Measurements from ENCODE around the gene PHF8.

- TF ChIP-seq CTCF (IDR thresholded peaks at IDR 0.05) = no peak
- no peak for TF ChIP-seq POLR2A (IDR thresholded peaks at IDR 0.05; ENCODE audit: low read depth)
- TF ChIP-seq POLR2AphosphoS5 (IDR thresholded peaks at IDR 0.05) = no peak
Observed at GRCh38 chrX:53984895-53985294, 59.4 kb downstream of the PHF8 start.
